ENCODE data around the gene XRCC6.

XRCC6 gene

DNA sequence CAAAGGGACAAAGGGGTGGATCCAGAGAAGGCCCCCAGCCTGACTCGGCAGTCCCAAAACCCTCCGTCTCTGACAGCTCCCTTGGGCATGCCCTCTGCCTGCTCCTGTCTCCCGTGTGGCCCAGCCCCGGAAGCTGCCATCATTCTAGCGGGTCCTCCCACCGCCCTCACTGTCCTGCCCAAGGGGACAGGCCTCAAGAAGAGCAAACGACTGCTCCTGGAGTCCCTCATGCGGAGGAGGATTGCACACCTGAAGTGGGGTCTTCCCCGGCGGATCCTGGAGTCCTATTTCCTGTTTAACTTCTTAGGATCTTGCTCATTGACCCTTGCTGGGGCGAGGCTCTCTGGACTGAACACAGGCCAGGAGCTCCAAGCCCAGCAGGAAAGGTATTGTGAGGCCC lies 75.6 kb downstream of the XRCC6 start:
- TF ChIP-seq, protein P1, sequence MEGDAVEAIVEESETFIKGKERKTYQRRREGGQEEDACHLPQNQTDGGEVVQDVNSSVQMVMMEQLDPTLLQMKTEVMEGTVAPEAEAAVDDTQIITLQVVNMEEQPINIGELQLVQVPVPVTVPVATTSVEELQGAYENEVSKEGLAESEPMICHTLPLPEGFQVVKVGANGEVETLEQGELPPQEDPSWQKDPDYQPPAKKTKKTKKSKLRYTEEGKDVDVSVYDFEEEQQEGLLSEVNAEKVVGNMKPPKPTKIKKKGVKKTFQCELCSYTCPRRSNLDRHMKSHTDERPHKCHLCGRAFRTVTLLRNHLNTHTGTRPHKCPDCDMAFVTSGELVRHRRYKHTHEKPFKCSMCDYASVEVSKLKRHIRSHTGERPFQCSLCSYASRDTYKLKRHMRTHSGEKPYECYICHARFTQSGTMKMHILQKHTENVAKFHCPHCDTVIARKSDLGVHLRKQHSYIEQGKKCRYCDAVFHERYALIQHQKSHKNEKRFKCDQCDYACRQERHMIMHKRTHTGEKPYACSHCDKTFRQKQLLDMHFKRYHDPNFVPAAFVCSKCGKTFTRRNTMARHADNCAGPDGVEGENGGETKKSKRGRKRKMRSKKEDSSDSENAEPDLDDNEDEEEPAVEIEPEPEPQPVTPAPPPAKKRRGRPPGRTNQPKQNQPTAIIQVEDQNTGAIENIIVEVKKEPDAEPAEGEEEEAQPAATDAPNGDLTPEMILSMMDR (IDR thresholded peaks at IDR 0.05; ENCODE audit: insufficient read depth, low read depth, low read length, missing control alignments) = no peak
- no peak for DNase-seq (ENCODE audit: low read depth)
- H3K4me3 ChIP-seq (ENCODE audit: low read depth, low read length) = no peak overlapping the region

DNA sequence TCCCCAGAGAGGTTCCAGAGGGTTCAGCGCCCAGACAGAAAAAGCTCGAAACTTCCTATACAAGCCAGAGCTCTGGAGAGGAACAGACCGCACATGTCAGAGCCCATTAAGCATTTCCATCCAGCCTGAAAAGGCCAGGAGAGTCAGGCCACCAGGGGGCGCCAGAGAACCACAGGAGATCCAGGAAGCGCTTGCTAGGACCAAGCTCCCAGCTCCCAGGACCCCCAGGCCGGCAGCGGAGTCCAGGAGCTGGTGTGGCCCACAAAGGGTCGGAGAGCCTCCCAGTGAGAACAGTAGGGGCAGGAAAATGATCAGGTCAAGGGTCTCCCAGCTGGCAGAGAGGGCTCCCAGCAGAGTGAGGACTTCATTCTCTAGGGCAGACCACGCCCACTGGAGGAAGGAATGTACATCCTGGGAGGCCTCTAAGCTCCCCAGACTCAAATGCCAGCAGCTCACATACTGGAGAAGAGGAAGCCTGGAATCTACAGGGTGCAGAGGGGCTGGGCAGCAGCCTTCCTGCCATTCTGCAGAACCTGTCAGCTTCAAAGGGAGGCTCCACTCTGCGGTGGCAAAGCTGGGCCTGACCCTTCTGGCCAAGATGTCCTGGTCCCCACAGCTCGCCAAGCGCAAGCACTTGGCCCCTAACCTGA lies 76.2 kb downstream of the XRCC6 start:
- DNase-seq (ENCODE audit: low read depth) = peak; percentile 90
- H3K4me3 ChIP-seq (ENCODE audit: low read depth, low read length) = no peak overlapping the region
- TF ChIP-seq, protein P1 (IDR thresholded peaks at IDR 0.05; ENCODE audit: insufficient read depth, low read depth, low read length, missing control alignments) = peak; percentile 93

DNA sequence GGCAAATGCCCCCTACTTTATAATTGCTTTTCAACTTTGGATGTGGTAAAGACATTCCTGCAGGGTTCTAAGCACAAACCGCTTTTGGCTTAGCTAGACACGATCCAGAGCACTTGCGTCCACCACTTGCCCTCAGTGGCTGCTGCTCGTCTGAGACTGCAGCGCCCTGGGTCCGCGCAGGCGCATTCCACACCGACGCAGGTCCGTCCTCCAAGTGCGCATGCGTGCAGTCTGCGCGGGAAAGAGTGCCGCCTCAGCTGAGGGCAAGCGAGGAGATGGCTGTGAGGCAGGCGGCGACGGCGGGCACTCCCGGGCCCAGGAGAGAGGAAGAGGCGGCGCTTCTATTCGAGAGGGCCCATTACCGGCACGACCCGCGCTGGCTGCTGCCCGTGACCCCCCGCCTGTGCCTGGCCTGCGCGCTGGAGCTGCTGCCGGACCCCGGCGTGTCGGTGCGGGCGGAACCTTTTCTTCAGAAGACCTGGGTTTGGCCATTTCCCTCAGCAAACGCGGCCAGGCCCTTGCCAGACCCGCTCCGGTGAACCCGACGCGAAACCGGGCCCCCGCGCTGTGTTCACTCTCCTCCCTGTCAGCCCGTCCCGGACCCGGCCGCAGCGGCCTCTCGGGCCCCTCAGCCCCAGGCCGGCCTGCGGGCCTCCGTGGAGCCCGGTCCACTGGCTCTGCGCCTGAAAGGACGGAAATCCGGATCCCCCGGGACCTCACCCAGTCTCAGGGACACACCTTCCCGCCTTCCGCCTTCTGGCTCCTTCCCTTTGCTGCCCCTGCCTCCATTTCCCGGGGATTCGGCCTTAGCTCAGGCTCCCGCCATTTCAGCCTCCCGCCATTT lies 78.4 kb downstream of the XRCC6 start, which contains the start of gene MEI1:
Gene MEI1 (plus strand): TSS at position 240 of the 844 bp plus-strand sequence. CDS start 36 bp downstream, at position 276.
- DNase-seq (ENCODE audit: low read depth) = peak; percentile 95
- TF ChIP-seq, protein P1 (IDR thresholded peaks at IDR 0.05; ENCODE audit: insufficient read depth, low read depth, low read length, missing control alignments) = no peak
- H3K4me3 ChIP-seq (ENCODE audit: low read depth, low read length) = no peak within 1 kb of the TSS; the same call in 1 of the 2 replicates

DNA sequence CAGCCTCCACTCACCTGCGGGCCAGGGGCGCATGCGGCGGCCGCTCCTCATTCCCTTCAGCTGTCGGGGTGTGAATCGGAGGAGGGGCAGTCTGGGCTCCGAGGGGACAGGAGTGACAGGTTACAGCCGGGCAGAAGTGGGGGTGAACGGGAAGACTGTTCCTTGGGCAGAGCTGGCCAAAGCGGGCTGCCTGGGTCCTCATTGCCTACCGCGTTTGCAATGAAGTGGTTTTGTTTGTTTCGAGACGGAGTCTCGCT lies 78.9 kb downstream of the XRCC6 start:
- TF ChIP-seq, protein P1 (IDR thresholded peaks at IDR 0.05; ENCODE audit: insufficient read depth, low read depth, low read length, missing control alignments) = no peak
- DNase-seq (ENCODE audit: low read depth) = no peak
- H3K4me3 ChIP-seq (ENCODE audit: low read depth, low read length) = no peak overlapping the region

DNA sequence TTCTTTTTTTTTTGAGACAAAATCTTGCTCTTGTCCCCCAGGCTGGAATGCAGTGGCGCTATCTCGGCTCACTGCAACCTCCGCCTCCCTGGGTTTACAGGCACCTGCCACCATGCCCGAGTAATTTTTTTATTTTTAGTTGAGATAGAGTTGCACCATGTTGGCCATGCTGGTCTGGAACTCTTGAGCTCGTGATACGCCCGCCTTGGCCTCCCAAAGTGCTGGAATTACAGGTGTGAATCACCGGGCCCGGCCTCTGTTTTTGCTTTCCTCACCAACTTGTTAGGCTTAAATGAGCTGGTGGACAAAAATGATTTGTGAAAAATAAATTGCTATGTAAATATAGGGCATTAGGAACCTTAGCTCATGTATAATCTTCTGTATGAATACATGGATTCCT lies 81.7 kb downstream of the XRCC6 start:
- no peak for DNase-seq (ENCODE audit: low read depth)
- no peak overlapping the region for H3K4me3 ChIP-seq (ENCODE audit: low read depth, low read length)
- TF ChIP-seq, protein P1 (IDR thresholded peaks at IDR 0.05; ENCODE audit: insufficient read depth, low read depth, low read length, missing control alignments) = no peak

DNA sequence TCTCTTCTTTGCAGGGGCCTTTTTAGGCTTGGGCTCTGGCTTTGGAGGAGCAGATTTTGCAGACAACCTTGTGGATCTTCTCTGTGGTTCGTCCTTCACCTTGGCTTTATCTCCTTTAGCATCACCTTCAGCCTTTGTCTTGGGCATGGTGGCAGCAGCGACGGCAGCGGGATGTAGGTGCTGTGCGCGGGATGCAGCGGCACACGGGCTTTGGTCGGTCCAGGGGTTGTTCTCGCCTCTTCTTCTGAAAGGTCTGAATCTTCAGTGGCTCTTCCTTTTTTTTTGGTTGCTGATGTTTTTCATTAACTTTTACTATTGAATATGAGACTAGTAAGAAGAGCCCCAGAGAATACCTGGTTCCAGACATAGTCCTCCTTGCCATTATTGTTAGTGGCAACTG lies 88.2 kb downstream of the XRCC6 start:
- DNase-seq (ENCODE audit: low read depth) = no peak
- TF ChIP-seq, protein P1 (IDR thresholded peaks at IDR 0.05; ENCODE audit: insufficient read depth, low read depth, low read length, missing control alignments) = no peak
- no peak overlapping the region for H3K4me3 ChIP-seq (ENCODE audit: low read depth, low read length)

Data from GM12865 (cell line).